ENCODE measurements around the gene SLC15A3. TPM values are rescaled to one million over a fixed set of nuclear protein-coding genes. Genes with fewer than 3 reads are reported as not detected.
"Not testable (repeated sequence)": the region's sequence is repeated elsewhere in the genome, so short reads cannot be mapped to it uniquely, and the experiment has no call there.

The SLC15A3 gene
- polyA plus RNA-seq, 10 donors = 16.3 to 32.1 (median 24.4) TPM

GRCh38 chr11:60977836-60978235 lies 25.9 kb upstream of the SLC15A3 start:
- DNase-seq = peak in 1 of 3 donors; percentile 26

GRCh38 chr11:60977224-60977623 lies 25.2 kb upstream of the SLC15A3 start:
- DNase-seq = no peak

- DNase-seq = peak in 1 of 3 donors; percentile 35
Measured at GRCh38 chr11:60974726-60975125, 22.8 kb upstream of the SLC15A3 start.

GRCh38 chr11:60974316-60974715 lies 22.3 kb upstream of the SLC15A3 start:
- DNase-seq = not testable (repeated sequence)

- no peak for DNase-seq
Measured at GRCh38 chr11:60973699-60974098, 21.7 kb upstream of the SLC15A3 start.

GRCh38 chr11:60972182-60973030 lies 20.4 kb upstream of the SLC15A3 start:
- no peak for DNase-seq

GRCh38 chr11:60971520-60971919 lies 19.5 kb upstream of the SLC15A3 start, which contains the start of gene CD6:
CD6 (plus strand) TSS chr11:60971680; CDS start chr11:60971866, 186 bp downstream.
- DNase-seq = no peak

GRCh38 chr11:60970890-60971289 lies 18.9 kb upstream of the SLC15A3 start:
- no peak for DNase-seq

GRCh38 chr11:60970369-60970774 lies 18.4 kb upstream of the SLC15A3 start:
- peak in 1 of 3 donors; percentile 44 for DNase-seq

GRCh38 chr11:60968223-60968622 lies 16.2 kb upstream of the SLC15A3 start:
- no peak for DNase-seq

GRCh38 chr11:60966890-60967289 lies 14.9 kb upstream of the SLC15A3 start:
- DNase-seq = no peak

GRCh38 chr11:60964801-60965200 lies 12.8 kb upstream of the SLC15A3 start:
- no peak for DNase-seq

GRCh38 chr11:60960405-60960804 lies 8.4 kb upstream of the SLC15A3 start:
- DNase-seq = no peak

GRCh38 chr11:60959431-60959830 lies 7.5 kb upstream of the SLC15A3 start:
- DNase-seq = no peak

GRCh38 chr11:60957188-60957587 lies 5.2 kb upstream of the SLC15A3 start:
- DNase-seq = no peak

GRCh38 chr11:60955571-60955970 lies 3.6 kb upstream of the SLC15A3 start:
- DNase-seq = no peak

- no peak for DNase-seq
Measured at GRCh38 chr11:60954421-60954820, 2.4 kb upstream of the SLC15A3 start.

GRCh38 chr11:60953781-60954180 lies 1.8 kb upstream of the SLC15A3 start:
- no peak for DNase-seq

- DNase-seq = no peak
Measured at GRCh38 chr11:60952742-60953170, 780 bp upstream of the SLC15A3 start.

- DNase-seq = no peak
Measured at GRCh38 chr11:60951606-60951903, 421 bp downstream of the SLC15A3 start.

GRCh38 chr11:60950933-60951605 lies 907 bp downstream of the SLC15A3 start:
- DNase-seq = peak in 1 of 3 donors; percentile 67

- DNase-seq = no peak
Measured at GRCh38 chr11:60950024-60950423, 2.0 kb downstream of the SLC15A3 start.

GRCh38 chr11:60948250-60948649 lies 3.7 kb downstream of the SLC15A3 start:
- DNase-seq = no peak

All from muscle of back (tissue), 11 donors.